PC-3 (cell line): Measurements from ENCODE around the gene CMSS1. TPM values are rescaled to one million over a fixed set of nuclear protein-coding genes. Genes with fewer than 3 reads are reported as not detected.

Experiments used
- ATAC-seq: fragments of 200-7000 bp; cut with Tn5 transposase; 2 replicates; pipeline ENCODE4 v1.9.1; 2020; ENCODE audit warnings: mild to moderate bottlenecking, moderate library complexity
- BruUV-seq: library from RNA; stranded (reverse); fragments of 400-500 nt; replicated peaks from 2 replicates; lab custom pipeline; 2021; lab: Mats Ljungman, UMichigan
- CTCF ChIA-PET: fragments of 300-600 bp; sonication (Branson Sonifier 250); formaldehyde crosslinking; loops from one replicate; lab custom pipeline; 2022; ENCODE audit warnings: antibody characterized with exemption; lab: Charles Lee
- POLR2A ChIA-PET: fragments of 300-600 bp; sonication (Branson Sonifier 250); formaldehyde crosslinking; loops from one replicate; lab custom pipeline; 2022; ENCODE audit warnings: antibody characterized with exemption; ENCODE audit not compliant: unreplicated experiment; lab: Charles Lee
- DNase-seq: peaks from one replicate; pipeline ENCODE4 v3.0.0-alpha.2; 2015
- H2AFZ ChIP-seq: fragments of 300-600 bp; sonication (generic); 2 replicates; pipeline ENCODE4 v1.6.0; 2016; ENCODE audit warnings: antibody characterized with exemption, low read length
- H3F3A ChIP-seq: fragments of 300-600 bp; sonication (generic); one replicate; pipeline ENCODE4 v1.6.0; 2017; ENCODE audit warnings: antibody characterized with exemption, low read length, control low read depth, mild to moderate bottlenecking; ENCODE audit not compliant: unreplicated experiment
- H3K27ac ChIP-seq: fragments of 300-600 bp; sonication (generic); 2 replicates; pipeline ENCODE4 v1.5.1; 2016; ENCODE audit warnings: mild to moderate bottlenecking, low read length
- H3K27me3 ChIP-seq: fragments of 300-600 bp; sonication (generic); 2 replicates; pipeline ENCODE4 v1.6.1; 2016; ENCODE audit warnings: low read length, mixed read lengths
- H3K36me3 ChIP-seq: fragments of 300-600 bp; sonication (generic); 2 replicates; pipeline ENCODE4 v1.6.1; 2016; ENCODE audit warnings: low read depth, mixed run types, low read length, mixed read lengths
- H3K4me1 ChIP-seq: fragments of 300-600 bp; sonication (generic); 2 replicates; pipeline ENCODE4 v1.5.1; 2016; ENCODE audit warnings: low read length; ENCODE audit not compliant: insufficient read depth
- H3K4me2 ChIP-seq: fragments of 300-600 bp; sonication (generic); 2 replicates; pipeline ENCODE4 v1.6.0; 2016; ENCODE audit warnings: low read length
- H3K4me3 ChIP-seq: fragments of 300-600 bp; sonication (generic); 2 replicates; pipeline ENCODE4 v1.5.1; 2016; ENCODE audit warnings: mild to moderate bottlenecking, low read length, mixed read lengths
- H3K79me2 ChIP-seq: fragments of 300-600 bp; sonication (generic); 2 replicates; pipeline ENCODE4 v1.6.1; 2017; ENCODE audit warnings: low read length, mixed read lengths
- H3K9ac ChIP-seq: fragments of 300-600 bp; sonication (generic); 2 replicates; pipeline ENCODE4 v1.6.0; 2016; ENCODE audit warnings: mild to moderate bottlenecking, low read length
- H3K9me2 ChIP-seq: fragments of 300-600 bp; sonication (generic); replicated peaks from 2 replicates; pipeline ENCODE4 v1.6.1; 2016; ENCODE audit warnings: mixed run types, low read length, mixed read lengths
- H3K9me3 ChIP-seq: fragments of 300-600 bp; sonication (generic); 2 replicates; pipeline ENCODE4 v1.6.1; 2016; ENCODE audit warnings: low read length, mixed read lengths
- H4K20me1 ChIP-seq: fragments of 300-600 bp; sonication (generic); 2 replicates; pipeline ENCODE4 v1.6.1; 2016; ENCODE audit warnings: low read length, mixed read lengths
- EZH2 ChIP-seq: fragments of 300-600 bp; sonication (generic); IDR thresholded peaks from one replicate; pipeline ENCODE4 v1.6.1; 2017; ENCODE audit warnings: antibody characterized with exemption, mild to moderate bottlenecking, low read length; ENCODE audit not compliant: unreplicated experiment
- EZH2phosphoT487 ChIP-seq: fragments of 300-600 bp; sonication (generic); IDR thresholded peaks from 2 replicates; pipeline ENCODE4 v1.6.1; 2018; ENCODE audit warnings: mild to moderate bottlenecking, antibody characterized with exemption, low read length, borderline replicate concordance
- intact Hi-C: fragments of 100-400 bp; cut with micrococcal nuclease; formaldehyde crosslinking; loops from 2 replicates; pipeline ENCODE4 v1.9.0; 2023
- total RNA-seq: library from RNA; depleted of rRNA; stranded (reverse); fragments of >200 nt; gene quantifications from 2 replicates; pipeline ENCODE4 v1.2.3, GENCODE V29; 2014
- TF ChIP-seq, protein P1 (sequence below): fragments of 300-600 bp; sonication (generic); conservative IDR thresholded peaks from 2 replicates; pipeline ENCODE4 v1.5.1; 2017; ENCODE audit warnings: antibody characterized with exemption, low read depth, mild to moderate bottlenecking, low read length

CMSS1 gene
- total RNA-seq, 1 experiment from 2014 or later = 63.1 TPM

DNA sequence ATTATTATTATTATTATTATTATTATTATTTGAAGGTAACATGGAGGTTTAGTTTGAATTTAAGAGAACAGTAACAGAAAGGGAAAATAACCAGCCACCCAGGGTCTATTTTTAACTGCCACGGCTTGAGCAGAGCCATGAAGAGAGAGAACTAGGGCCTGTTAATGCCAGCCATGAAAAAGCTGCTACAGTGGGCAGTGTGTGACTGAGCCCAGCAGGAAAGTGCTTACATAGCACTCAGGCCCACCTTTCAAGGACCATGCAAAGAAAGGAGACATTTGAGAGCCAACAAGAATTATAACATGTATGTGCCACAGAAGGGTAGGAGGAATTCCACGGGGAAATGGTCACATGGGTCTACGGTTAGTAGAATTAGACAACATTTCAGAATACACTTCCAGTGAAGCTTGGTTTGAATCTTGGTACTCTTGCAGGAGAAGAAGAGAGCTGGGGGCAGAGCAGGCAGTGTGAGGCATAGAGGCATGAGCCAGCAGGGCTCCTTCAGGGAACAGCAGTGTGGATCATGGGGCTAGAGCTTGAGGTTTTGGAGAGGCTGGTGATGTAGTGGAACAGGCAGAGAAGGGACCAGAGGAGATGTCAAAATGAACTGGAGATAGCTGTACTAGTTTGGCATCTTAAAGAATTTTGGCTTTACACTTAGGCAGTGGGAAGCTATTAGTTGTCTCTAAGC, 140.7 kb downstream of the CMSS1 start:
- H3K36me3 ChIP-seq = no peaks in the 10 kb centered on the region
- H3K4me1 ChIP-seq = no peaks in the 10 kb centered on the region
- CTCF ChIA-PET = no interaction called here
- ATAC-seq (no peak), DNase-seq (no peak)
- H3F3A ChIP-seq = no peaks in the 10 kb centered on the region
- no peak overlapping the region for H3K27ac ChIP-seq
- BruUV-seq = no TSS peak
- H3K9me3 ChIP-seq = no peaks in the 10 kb centered on the region
- H3K79me2 ChIP-seq = no peaks in the 10 kb centered on the region
- H3K9me2 ChIP-seq = no peaks in the 10 kb centered on the region
- no peak overlapping the region for H3K4me3 ChIP-seq
- TF ChIP-seq EZH2phosphoT487 (no peak), EZH2 (no peak)
- TF ChIP-seq, protein P1, sequence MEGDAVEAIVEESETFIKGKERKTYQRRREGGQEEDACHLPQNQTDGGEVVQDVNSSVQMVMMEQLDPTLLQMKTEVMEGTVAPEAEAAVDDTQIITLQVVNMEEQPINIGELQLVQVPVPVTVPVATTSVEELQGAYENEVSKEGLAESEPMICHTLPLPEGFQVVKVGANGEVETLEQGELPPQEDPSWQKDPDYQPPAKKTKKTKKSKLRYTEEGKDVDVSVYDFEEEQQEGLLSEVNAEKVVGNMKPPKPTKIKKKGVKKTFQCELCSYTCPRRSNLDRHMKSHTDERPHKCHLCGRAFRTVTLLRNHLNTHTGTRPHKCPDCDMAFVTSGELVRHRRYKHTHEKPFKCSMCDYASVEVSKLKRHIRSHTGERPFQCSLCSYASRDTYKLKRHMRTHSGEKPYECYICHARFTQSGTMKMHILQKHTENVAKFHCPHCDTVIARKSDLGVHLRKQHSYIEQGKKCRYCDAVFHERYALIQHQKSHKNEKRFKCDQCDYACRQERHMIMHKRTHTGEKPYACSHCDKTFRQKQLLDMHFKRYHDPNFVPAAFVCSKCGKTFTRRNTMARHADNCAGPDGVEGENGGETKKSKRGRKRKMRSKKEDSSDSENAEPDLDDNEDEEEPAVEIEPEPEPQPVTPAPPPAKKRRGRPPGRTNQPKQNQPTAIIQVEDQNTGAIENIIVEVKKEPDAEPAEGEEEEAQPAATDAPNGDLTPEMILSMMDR = no peak
- intact Hi-C loops = no loop called here
- H3K4me2 ChIP-seq = no peak overlapping the region
- POLR2A ChIA-PET = no interaction called here
- no peak overlapping the region for H3K9ac ChIP-seq
- H4K20me1 ChIP-seq = no peaks in the 10 kb centered on the region
- no peaks in the 10 kb centered on the region for H3K27me3 ChIP-seq
- no peak overlapping the region for H2AFZ ChIP-seq

DNA sequence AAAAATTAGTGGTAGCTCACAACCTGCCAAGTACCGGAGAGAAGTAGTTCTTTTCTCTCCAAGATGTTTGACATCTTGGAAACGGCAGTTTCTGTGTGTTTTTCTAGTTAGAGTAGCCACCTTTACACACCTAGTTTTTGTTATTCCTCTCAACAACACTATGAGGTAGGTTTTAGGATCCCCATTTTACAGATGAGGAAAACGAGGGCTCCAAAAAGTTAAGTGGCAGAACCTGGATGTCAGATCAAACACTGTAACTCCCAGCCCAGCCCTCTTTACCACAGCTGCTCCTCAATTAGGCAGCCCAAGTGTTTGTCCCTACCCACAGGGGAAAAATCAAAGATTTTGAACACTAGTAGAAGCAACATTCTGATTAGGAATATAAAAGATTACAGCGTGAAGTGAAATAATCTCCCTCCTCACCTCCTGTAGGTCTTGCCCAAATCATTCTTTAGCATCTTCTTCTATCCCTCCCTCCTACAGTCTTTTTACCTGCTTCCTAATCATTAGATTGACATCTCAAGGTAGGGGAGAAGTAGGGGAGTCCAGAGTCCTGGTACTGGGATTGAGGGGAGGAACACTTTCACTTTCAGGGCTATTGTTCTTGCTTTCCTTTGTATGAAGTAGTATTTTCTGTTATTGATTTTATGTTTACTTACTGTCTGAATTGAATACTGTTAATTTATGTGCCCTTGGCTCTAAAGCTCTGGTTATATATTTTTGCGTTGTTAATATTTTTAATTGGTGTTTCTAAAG, 142.6 kb downstream of the CMSS1 start:
- H3K36me3 ChIP-seq = no peaks in the 10 kb centered on the region
- CTCF ChIA-PET = no interaction called here
- no peaks in the 10 kb centered on the region for H3F3A ChIP-seq
- no peak for DNase-seq
- H3K27me3 ChIP-seq = no peaks in the 10 kb centered on the region
- no peak overlapping the region for H3K4me3 ChIP-seq
- POLR2A ChIA-PET = no interaction called here
- no peaks in the 10 kb centered on the region for H4K20me1 ChIP-seq
- H3K9me2 ChIP-seq = no peaks in the 10 kb centered on the region
- H3K4me2 ChIP-seq = no peak overlapping the region
- BruUV-seq = no TSS peak
- no peaks in the 10 kb centered on the region for H3K79me2 ChIP-seq
- H2AFZ ChIP-seq = no peak overlapping the region
- intact Hi-C loops = no loop called here
- H3K9ac ChIP-seq = no peak overlapping the region
- ATAC-seq = no peak
- H3K27ac ChIP-seq = no peak overlapping the region
- H3K4me1 ChIP-seq = peaks cover 12% of the 10 kb centered on the region
- TF ChIP-seq, protein P1 = no peak
- no peak for TF ChIP-seq EZH2
- TF ChIP-seq EZH2phosphoT487 = no peak
- no peaks in the 10 kb centered on the region for H3K9me3 ChIP-seq

DNA sequence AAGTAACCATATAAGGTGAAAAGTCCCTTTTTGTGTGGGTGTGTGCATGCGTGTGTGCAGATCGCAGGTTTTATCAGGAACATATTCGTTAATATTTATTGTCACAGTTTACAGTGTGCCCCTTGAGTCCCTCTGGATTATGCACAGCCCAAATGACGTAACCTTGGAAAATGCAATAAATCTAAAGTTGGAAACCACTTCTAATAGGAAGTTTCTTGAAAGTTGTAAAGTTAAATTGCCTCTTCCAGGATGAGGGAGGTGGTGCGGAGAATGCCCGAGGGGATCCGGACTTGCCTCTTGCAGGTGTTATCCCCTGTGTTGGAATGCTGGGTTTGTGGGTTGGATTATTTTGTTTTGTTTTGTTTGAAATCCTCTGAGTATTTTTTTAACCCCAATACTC, 143.3 kb downstream of the CMSS1 start:
- H3K27ac ChIP-seq = no peak overlapping the region
- POLR2A ChIA-PET = no interaction called here
- peaks cover 17% of the 10 kb centered on the region for H3K4me1 ChIP-seq
- CTCF ChIA-PET = no interaction called here
- H4K20me1 ChIP-seq = no peaks in the 10 kb centered on the region
- DNase-seq = no peak
- intact Hi-C loops = no loop called here
- H3K4me2 ChIP-seq = no peak overlapping the region
- BruUV-seq = no TSS peak
- H3K27me3 ChIP-seq = no peaks in the 10 kb centered on the region
- no peak overlapping the region for H3K9ac ChIP-seq
- no peaks in the 10 kb centered on the region for H3K9me3 ChIP-seq
- no peaks in the 10 kb centered on the region for H3K36me3 ChIP-seq
- H3K9me2 ChIP-seq = no peaks in the 10 kb centered on the region
- no peak for ATAC-seq
- no peaks in the 10 kb centered on the region for H3K79me2 ChIP-seq
- no peak overlapping the region for H3K4me3 ChIP-seq
- no peaks in the 10 kb centered on the region for H3F3A ChIP-seq
- no peak overlapping the region for H2AFZ ChIP-seq
- TF ChIP-seq, protein P1 = no peak
- no peak for TF ChIP-seq EZH2
- TF ChIP-seq EZH2phosphoT487 = no peak
